Fibroblast of mammary gland (primary cell): ENCODE results near the gene LHFPL2.

ENCODE experiments used
- DNase-seq: peaks from one replicate; pipeline ENCODE4 v3.0.0-alpha.2; 2010; ENCODE audit warnings: low read depth
- H3K4me3 ChIP-seq: 2 replicates; pipeline ENCODE4 v1.5.1; 2011; ENCODE audit warnings: low read depth, mild to moderate bottlenecking, low read length, moderate library complexity; ENCODE audit not compliant: control insufficient read depth
- CTCF ChIP-seq: conservative IDR thresholded peaks from 2 replicates; pipeline ENCODE4 v1.5.1; 2011; ENCODE audit warnings: low read depth, low read length, inconsistent platforms; ENCODE audit not compliant: control insufficient read depth, insufficient read depth

LHFPL2 gene

DNA sequence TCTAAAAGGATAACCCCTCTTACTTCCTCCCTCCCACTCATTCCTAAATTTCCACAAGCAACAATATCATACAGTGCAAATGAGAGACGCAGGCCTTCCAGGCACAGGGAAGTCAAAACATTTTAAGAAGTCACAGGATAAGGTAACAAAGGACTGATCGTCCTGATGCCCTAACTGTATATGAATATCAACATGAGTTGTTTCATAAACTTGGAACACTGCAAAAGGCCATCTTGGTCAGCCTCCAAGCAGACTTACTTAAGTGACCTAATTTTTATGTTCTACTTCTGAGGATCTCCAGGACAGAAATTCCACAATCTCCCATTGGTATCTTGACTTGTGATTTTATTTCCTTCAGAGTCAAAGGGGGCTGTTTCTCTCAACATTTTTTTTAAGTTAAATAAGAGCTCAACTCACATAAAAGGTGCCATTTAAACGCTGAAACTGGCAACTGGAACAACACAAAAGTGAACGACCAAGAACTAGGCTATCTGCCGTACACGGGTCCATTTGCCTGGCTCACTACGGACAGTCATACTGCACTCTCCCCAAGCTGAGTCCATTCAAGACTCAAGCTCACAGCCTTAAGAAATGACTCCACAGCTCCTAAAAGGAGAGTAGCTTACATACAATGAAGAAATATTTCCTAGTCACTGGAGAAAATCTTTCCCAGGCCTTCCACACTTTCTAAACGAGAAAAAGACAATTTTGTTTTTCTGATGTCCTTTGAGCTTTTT, 71.3 kb downstream of the LHFPL2 start:
- peak; percentile 52 for DNase-seq
- no peak overlapping the region for H3K4me3 ChIP-seq
- TF ChIP-seq CTCF = no peak

GRCh38 chr5:78576376-78576775, 72.2 kb downstream of the LHFPL2 start:
- no peak overlapping the region for H3K4me3 ChIP-seq
- DNase-seq = peak; percentile 44
- no peak for TF ChIP-seq CTCF

- H3K4me3 ChIP-seq = no peak overlapping the region
- peak; percentile 82 for DNase-seq
- TF ChIP-seq CTCF = no peak
These were observed 73.8 kb downstream of the LHFPL2 start for GRCh38 chr5:78574731-78575161.

- no peak for TF ChIP-seq CTCF
- DNase-seq = peak; percentile 66
- H3K4me3 ChIP-seq = no peak overlapping the region
These were observed 74.4 kb downstream of the LHFPL2 start for GRCh38 chr5:78574131-78574673.

DNA sequence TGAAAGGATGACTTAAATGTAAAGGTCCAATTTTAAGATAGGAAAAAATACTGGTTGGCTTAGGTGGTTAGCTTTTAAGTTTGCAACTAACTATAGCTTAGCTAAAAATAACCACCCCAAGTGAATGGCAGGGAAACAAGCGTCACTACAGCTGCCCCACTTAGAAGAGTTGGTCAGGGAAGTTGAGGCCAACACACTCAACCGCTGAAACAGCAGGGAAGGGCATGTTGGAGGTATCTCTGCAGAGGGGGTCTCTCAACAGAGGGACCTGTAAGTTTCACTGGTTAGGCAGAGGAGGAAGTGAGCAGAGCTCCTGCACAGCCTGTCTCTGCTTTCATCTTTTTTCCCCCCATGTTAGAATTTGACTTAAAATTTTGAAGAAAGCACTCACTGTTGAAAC, 75.3 kb downstream of the LHFPL2 start:
- no peak for DNase-seq
- TF ChIP-seq CTCF = no peak
- H3K4me3 ChIP-seq = no peak overlapping the region

DNA sequence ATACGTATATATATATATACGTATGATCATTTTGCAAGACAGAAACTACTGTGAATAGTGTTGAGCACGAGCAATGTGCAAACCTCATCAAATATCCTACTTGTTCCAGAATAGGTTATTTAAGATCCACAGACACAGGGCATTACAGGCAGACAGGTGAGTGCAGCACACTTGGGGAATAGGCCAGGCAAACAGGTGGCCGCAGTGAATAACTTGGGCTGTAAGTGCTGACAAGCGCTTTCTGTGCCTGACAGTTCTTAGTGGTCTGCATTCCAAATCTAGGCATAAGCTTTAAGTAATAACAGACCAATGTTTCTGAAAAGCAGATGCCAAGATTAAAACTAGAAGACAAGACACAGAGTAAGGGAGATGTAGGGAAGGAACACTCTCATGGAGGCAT, 77.9 kb downstream of the LHFPL2 start:
- H3K4me3 ChIP-seq = no peak overlapping the region
- TF ChIP-seq CTCF = no peak
- no peak for DNase-seq

GRCh38 chr5:78569441-78569840, 79.1 kb downstream of the LHFPL2 start:
- peak; percentile 87 for DNase-seq
- no peak overlapping the region for H3K4me3 ChIP-seq
- TF ChIP-seq CTCF = no peak
